Stomach smooth muscle (tissue), 2 donors: ENCODE data around the gene VPS26B.

Experiments
- H3K27ac ChIP-seq: one replicate; pipeline ENCODE4 v1.7.0; 2013; ENCODE audit warnings: mild to moderate bottlenecking, low read length, inconsistent platforms
- H3K27me3 ChIP-seq, 2 donors: one replicate each; pipeline ENCODE4 v1.7.0; 2013; ENCODE audit warnings: low read length in 2 of 2; ENCODE audit not compliant: insufficient read depth in 2 of 2, control insufficient read depth in 1 of 2
- H3K36me3 ChIP-seq, 2 donors: one replicate each; pipeline ENCODE4 v1.7.0; 2013; ENCODE audit warnings: low read length in 2 of 2; ENCODE audit not compliant: control insufficient read depth in 2 of 2, insufficient read depth in 2 of 2
- H3K4me1 ChIP-seq: one replicate; pipeline ENCODE4 v1.7.0; 2013; ENCODE audit warnings: low read length; ENCODE audit not compliant: control insufficient read depth, insufficient read depth
- H3K4me3 ChIP-seq, 2 donors: one replicate each; pipeline ENCODE4 v1.7.0; 2013; ENCODE audit warnings: low read length in 2 of 2
- H3K9ac ChIP-seq, 2 donors: one replicate each; pipeline ENCODE4 v1.7.0; 2013; ENCODE audit warnings: low read length in 2 of 2, mild to moderate bottlenecking in 1 of 2
- H3K9me3 ChIP-seq, 2 donors: one replicate each; pipeline ENCODE4 v1.7.0; 2013; ENCODE audit warnings: low read length in 2 of 2; ENCODE audit not compliant: control insufficient read depth in 2 of 2
- donor health status: healthy.
- donor health status: Pancreatic carcinoma.

The VPS26B gene

GRCh38 chr11:134258577-134258976, 34.1 kb downstream of the VPS26B start:
- H3K9ac ChIP-seq: no peak overlapping the region
- no peak overlapping the region for H3K27ac ChIP-seq
- no peaks in the 10 kb centered on the region for H3K4me1 ChIP-seq
- peaks cover 44 to 51% of the 10 kb centered on the region in 2 donors for H3K36me3 ChIP-seq
- no peak overlapping the region for H3K4me3 ChIP-seq
- no peaks in the 10 kb centered on the region for H3K27me3 ChIP-seq
- H3K9me3 ChIP-seq: no peaks in the 10 kb centered on the region

GRCh38 chr11:134260503-134260902, 36.0 kb downstream of the VPS26B start:
- Histone ChIP-seq H3K36me3 (peaks cover 51% of the 10 kb centered on the region in 2 donors), H3K9ac (no peak overlapping the region), H3K4me3 (no peak overlapping the region), H3K27me3 (no peaks in the 10 kb centered on the region), H3K4me1 (no peaks in the 10 kb centered on the region), H3K9me3 (no peaks in the 10 kb centered on the region), H3K27ac (no peak overlapping the region)

GRCh38 chr11:134260983-134261382, 36.5 kb downstream of the VPS26B start:
- no peaks in the 10 kb centered on the region for H3K9me3 ChIP-seq
- H3K4me1 ChIP-seq: no peaks in the 10 kb centered on the region
- H3K27me3 ChIP-seq: no peaks in the 10 kb centered on the region
- H3K4me3 ChIP-seq: no peak overlapping the region
- H3K9ac ChIP-seq: no peak overlapping the region
- peaks cover 51% of the 10 kb centered on the region in 2 donors for H3K36me3 ChIP-seq
- H3K27ac ChIP-seq: no peak overlapping the region

GRCh38 chr11:134261626-134262488, 37.4 kb downstream of the VPS26B start:
- Histone ChIP-seq H3K4me3 (no peak overlapping the region), H3K36me3 (peaks cover 50 to 51% of the 10 kb centered on the region in 2 donors), H3K9me3 (no peaks in the 10 kb centered on the region), H3K27ac (no peak overlapping the region), H3K9ac (no peak overlapping the region), H3K4me1 (no peaks in the 10 kb centered on the region), H3K27me3 (no peaks in the 10 kb centered on the region)

- H3K27ac ChIP-seq: no peak overlapping the region
- H3K4me1 ChIP-seq: no peaks in the 10 kb centered on the region
- H3K27me3 ChIP-seq: peaks cover 2 to 3% of the 10 kb centered on the region in 2 donors
- H3K36me3 ChIP-seq: peaks cover 30% of the 10 kb centered on the region in 2 donors
- H3K9ac ChIP-seq: no peak overlapping the region
- no peak overlapping the region for H3K4me3 ChIP-seq
- H3K9me3 ChIP-seq: no peaks in the 10 kb centered on the region
These were observed 40.7 kb downstream of the VPS26B start for GRCh38 chr11:134264966-134265764.

- H3K4me3 ChIP-seq: no peak overlapping the region
- peaks cover 4 to 6% of the 10 kb centered on the region in 2 donors for H3K27me3 ChIP-seq
- H3K27ac ChIP-seq: no peak overlapping the region
- no peaks in the 10 kb centered on the region for H3K9me3 ChIP-seq
- no peak overlapping the region for H3K9ac ChIP-seq
- peaks cover 17 to 20% of the 10 kb centered on the region in 2 donors for H3K36me3 ChIP-seq
- H3K4me1 ChIP-seq: no peaks in the 10 kb centered on the region
These were observed 42.0 kb downstream of the VPS26B start for GRCh38 chr11:134266440-134266839.

- H3K9me3 ChIP-seq: no peaks in the 10 kb centered on the region
- peaks cover 13 to 15% of the 10 kb centered on the region in 2 donors for H3K36me3 ChIP-seq
- peaks cover 7 to 9% of the 10 kb centered on the region in 2 donors for H3K27me3 ChIP-seq
- H3K4me1 ChIP-seq: no peaks in the 10 kb centered on the region
- no peak overlapping the region for H3K4me3 ChIP-seq
- no peak overlapping the region for H3K27ac ChIP-seq
- H3K9ac ChIP-seq: no peak overlapping the region
These were observed 42.4 kb downstream of the VPS26B start for GRCh38 chr11:134266841-134267251.

- H3K36me3 ChIP-seq: peaks cover 7 to 13% of the 10 kb centered on the region in 2 donors
- H3K27ac ChIP-seq: no peak overlapping the region
- H3K9me3 ChIP-seq: no peaks in the 10 kb centered on the region
- H3K27me3 ChIP-seq: peaks cover 11 to 12% of the 10 kb centered on the region in 2 donors
- no peaks in the 10 kb centered on the region for H3K4me1 ChIP-seq
- H3K4me3 ChIP-seq: no peak overlapping the region
- H3K9ac ChIP-seq: no peak overlapping the region
These were observed 43.0 kb downstream of the VPS26B start for GRCh38 chr11:134267461-134267860.

- peaks cover 14 to 17% of the 10 kb centered on the region in 2 donors for H3K27me3 ChIP-seq
- H3K9ac ChIP-seq: no peak overlapping the region
- H3K36me3 ChIP-seq: peaks cover 3 to 12% of the 10 kb centered on the region in 2 donors
- H3K27ac ChIP-seq: no peak overlapping the region
- H3K4me3 ChIP-seq: no peak overlapping the region
- no peaks in the 10 kb centered on the region for H3K9me3 ChIP-seq
- no peaks in the 10 kb centered on the region for H3K4me1 ChIP-seq
These were observed 43.5 kb downstream of the VPS26B start for GRCh38 chr11:134267966-134268365.

GRCh38 chr11:134270250-134270714, 45.8 kb downstream of the VPS26B start:
- Histone ChIP-seq H3K27me3 (peaks cover 27 to 40% of the 10 kb centered on the region in 2 donors), H3K36me3 (no peaks in the 10 kb centered on the region), H3K4me1 (no peaks in the 10 kb centered on the region), H3K4me3 (no peak overlapping the region), H3K9ac (no peak overlapping the region), H3K9me3 (no peaks in the 10 kb centered on the region), H3K27ac (no peak overlapping the region)
